HepG2 (cell line): Measurements from ENCODE around the gene CAMKMT. TPM values are rescaled to one million over a fixed set of nuclear protein-coding genes. Genes with fewer than 3 reads are reported as not detected.

Experiments
- ATAC-seq: fragments of 200-7000 bp; cut with Tn5 transposase; 3 replicates; pipeline ENCODE4 v1.9.1; 2020; ENCODE audit warnings: mild to moderate bottlenecking, moderate library complexity
- BruUV-seq: library from RNA; stranded (reverse); fragments of 400-500 nt; replicated peaks from 2 replicates; lab custom pipeline; 2021; lab: Mats Ljungman, UMichigan
- CTCF ChIA-PET: fragments of 300-600 bp; formaldehyde crosslinking; extraction: SDS; loops from one replicate; lab custom pipeline; 2021; ENCODE audit warnings: low total read pairs, inconsistent platforms, low intra/inter-chr PET ratio; lab: Yijun Ruan, JAX
- POLR2A ChIA-PET: fragments of 350-600 bp; sonication (Branson Sonifier 250); formaldehyde crosslinking; loops from one replicate; lab custom pipeline; 2020; ENCODE audit warnings: antibody characterized with exemption, inconsistent platforms; lab: Yijun Ruan, JAX
- DNase-seq: peaks from one replicate; pipeline ENCODE4 v3.0.0-alpha.2; 2015; ENCODE audit warnings: low spot score
- FAIRE-seq: peaks from 3 replicates; lab custom pipeline; 2011; peaks lifted over from hg19 to GRCh38; lab: Jason Lieb, UNC
- H2AFZ ChIP-seq: one replicate; pipeline ENCODE4 v1.6.1; 2011; ENCODE audit warnings: low read length, inconsistent platforms
- H3K27ac ChIP-seq: fragments of 300-600 bp; 3 replicates; pipeline ENCODE4 v1.8.0; 2011; ENCODE audit warnings: mixed run types, mild to moderate bottlenecking, mixed read lengths, low read length, inconsistent platforms; ENCODE audit not compliant: insufficient read depth; ENCODE audit errors: extremely low read length
- H3K27me3 ChIP-seq, 2 experiments: fragments of 200-600 bp in 1 of 2; 2 replicates in 1 of 2; 3 replicates in 1 of 2; pipeline versions ENCODE4 v1.6.0 to v1.8.0; 2011; ENCODE audit warnings: low read length in 2 of 2, mild to moderate bottlenecking in 2 of 2, moderate library complexity in 2 of 2, inconsistent platforms in 1 of 2; ENCODE audit not compliant: insufficient read depth in 2 of 2, control insufficient read depth in 1 of 2
- H3K36me3 ChIP-seq, 2 experiments: fragments of 200-600 bp in 1 of 2; replicated peaks in 1 of 2; 2 replicates in 1 of 2; 3 replicates in 1 of 2; pipeline versions ENCODE4 v1.5.1 to v1.8.0; 2011; ENCODE audit warnings: low read length in 2 of 2, inconsistent platforms in 1 of 2; ENCODE audit not compliant: insufficient read depth in 2 of 2, control insufficient read depth in 1 of 2
- H3K4me1 ChIP-seq: 2 replicates; pipeline ENCODE4 v1.5.1; 2012; ENCODE audit warnings: low read length, inconsistent platforms; ENCODE audit not compliant: insufficient read depth
- H3K4me2 ChIP-seq: 2 replicates; pipeline ENCODE4 v1.6.0; 2011; ENCODE audit warnings: low read depth, low read length, inconsistent platforms
- H3K4me3 ChIP-seq, 3 experiments: fragments of 200-600 bp in 1 of 3; sonication (generic), shearing (Covaris generic) in 1 of 3; replicated peaks in 1 of 3; 2 replicates each; pipeline ENCODE4 v1.5.1; 2011 to 2016; ENCODE audit warnings: low read length in 3 of 3, inconsistent platforms in 2 of 3, low read depth in 2 of 3, mild to moderate bottlenecking in 2 of 3, control low read depth in 1 of 3, mixed read lengths in 1 of 3; ENCODE audit not compliant: insufficient read depth in 1 of 3
- H3K79me2 ChIP-seq: one replicate; pipeline ENCODE4 v1.6.1; 2011; ENCODE audit warnings: low read length, inconsistent platforms; ENCODE audit not compliant: insufficient read depth
- H3K9ac ChIP-seq: 2 replicates; pipeline ENCODE4 v1.6.0; 2011; ENCODE audit warnings: mild to moderate bottlenecking, low read depth, low read length, inconsistent platforms; ENCODE audit not compliant: insufficient read depth
- H3K9me3 ChIP-seq: 2 replicates; pipeline ENCODE4 v1.5.1; 2012; ENCODE audit warnings: mild to moderate bottlenecking, low read length
- H4K20me1 ChIP-seq: 2 replicates; pipeline ENCODE4 v1.6.0; 2011; ENCODE audit warnings: inconsistent platforms, mild to moderate bottlenecking, low read length, moderate library complexity; ENCODE audit not compliant: insufficient read depth
- HIVEP1 ChIP-seq: sonication (generic); formaldehyde crosslinking; IDR thresholded peaks from 2 replicates; pipeline ENCODE4 v1.4.0; 2020; ENCODE audit warnings: mild to moderate bottlenecking, missing genetic modification reagents
- KDM5A ChIP-seq: fragments of 200-600 bp; sonication (generic); IDR thresholded peaks from 2 replicates; pipeline ENCODE4 v1.7.0; 2018; ENCODE audit warnings: antibody characterized with exemption, mild to moderate bottlenecking, low read length, borderline replicate concordance
- MAFK ChIP-seq, 2 experiments: IDR thresholded peaks in 1 of 2; conservative IDR thresholded peaks in 1 of 2; 2 replicates each; pipeline ENCODE4 v1.6.1; 2011; ENCODE audit warnings: improper control_type of control experiment in 2 of 2, low read length in 2 of 2
- MBNL3 ChIP-seq: fragments of 250-450 bp; sonication (Bioruptor Pico); conservative IDR thresholded peaks from 2 replicates; pipeline ENCODE4 v1.8.0; 2022; ENCODE audit warnings: mild to moderate bottlenecking, inconsistent platforms
- MEIS2 ChIP-seq: sonication (generic); formaldehyde crosslinking; IDR thresholded peaks from 2 replicates; pipeline ENCODE4 v1.9.0; 2021; ENCODE audit warnings: mild to moderate bottlenecking, missing genetic modification reagents
- NFE2 ChIP-seq: sonication (generic); formaldehyde crosslinking; IDR thresholded peaks from 2 replicates; pipeline ENCODE4 v1.4.0; 2020; ENCODE audit warnings: missing genetic modification reagents
- PHB2 ChIP-seq: fragments of 450-650 bp; IDR thresholded peaks from 2 replicates; pipeline ENCODE4 v1.6.1; 2018; ENCODE audit not compliant: partially characterized antibody
- WGBS: methylation state at CpG from one replicate; pipeline ENCODE4 v1.1.6; 2017; ENCODE audit warnings: low lambda C conversion rate; 5-methylcytosine and 5-hydroxymethylcytosine counted together
- in situ Hi-C: cut with HindIII; loops from 2 replicates; pipeline ENCODE4 v1.10.0; 2017; ENCODE audit warnings: low pct_unique_long_range_greater_than_20kb; ENCODE audit not compliant: extremely low pct_ligation_motif_present
- intact Hi-C: fragments of 100-400 bp; cut with micrococcal nuclease; formaldehyde crosslinking; loops from one replicate; pipeline ENCODE4 v1.10.0; 2022; ENCODE audit not compliant: unreplicated experiment
- polyA plus RNA-seq, 8 experiments: library from polyadenylated mRNA; depleted of rRNA in 3 of 8; stranded (reverse) in 7 of 8; unstranded in 1 of 8; fragments of >200 nt; fragmentation: Illumina TruSeq in 4 of 8; extraction: Trizol in 4 of 8; gene quantifications; 2 replicates each; pipeline versions ENCODE4 v1.2.1 to v1.2.3, GENCODE V29; 2011 to 2016; ENCODE audit warnings: low read depth in 4 of 8, missing spikeins in 1 of 8, mixed read lengths in 1 of 8; ENCODE audit not compliant: insufficient read depth in 1 of 8
- total RNA-seq, 5 experiments: library from RNA; depleted of rRNA; stranded (reverse); fragments of >200 nt; fragmentation: Illumina TruSeq; extraction: Trizol; gene quantifications; 2 replicates each; pipeline ENCODE4 v1.2.3, GENCODE V29; 2016; ENCODE audit warnings: low read depth in 1 of 5

The CAMKMT gene
- total and polyA plus RNA-seq, 2 of the 13 experiments (the other 11 are each of a cell fraction or from before 2014, with no cell fraction given), result 6.9 to 20.8 TPM

DNA sequence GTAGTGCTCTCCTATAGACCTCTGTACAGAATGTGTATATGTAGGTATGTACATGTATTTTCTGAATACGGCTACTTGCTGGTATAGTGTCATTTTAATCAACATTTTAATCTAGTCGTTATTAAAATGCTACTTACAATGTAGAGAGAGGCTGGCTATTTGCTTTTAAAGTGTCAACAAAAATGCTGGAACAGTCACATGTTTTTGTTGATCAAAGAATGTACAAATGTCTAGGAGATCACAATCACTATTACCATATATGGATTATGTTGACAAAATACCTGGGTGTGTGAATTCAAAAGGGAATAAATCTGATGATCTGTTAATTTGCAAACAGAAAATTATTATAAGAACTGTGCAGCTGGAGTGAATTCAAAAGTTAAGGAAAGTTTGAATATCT is 170.3 kb downstream of the CAMKMT start:
- no peak for FAIRE-seq

GRCh38 chr2:44533508-44533907 is 171.8 kb downstream of the CAMKMT start:
- Histone ChIP-seq H3K4me3 (no peak overlapping the region), H3K27ac (no peak overlapping the region), H4K20me1 (no peaks in the 10 kb centered on the region), H3K9ac (no peak overlapping the region), H3K79me2 (no peaks in the 10 kb centered on the region), H2AFZ (no peak overlapping the region), H3K4me2 (no peak overlapping the region), H3K4me1 (peaks cover 6% of the 10 kb centered on the region; the same call in 1 of the 2 replicates), H3K36me3 (no peaks in the 10 kb centered on the region), H3K9me3 (no peaks in the 10 kb centered on the region), H3K27me3 (no peaks in the 10 kb centered on the region)
- no TSS peak for BruUV-seq
- 92% methylated on average over 1 of the region's 1 CpG for WGBS
- ATAC-seq, result no peak
- TF ChIP-seq MBNL3 (CRISPR knock-in tag) (no peak), PHB2 (no peak), KDM5A (no peak)
- POLR2A ChIA-PET, result no interaction called here
- CTCF ChIA-PET, result no interaction called here
- no peak for DNase-seq
- in situ Hi-C loops (no loop called here), intact Hi-C loops (no loop called here)
- no peak for FAIRE-seq

More for the DNA sequence above, 170.3 kb downstream of the CAMKMT start:
- POLR2A ChIA-PET, result no interaction called here
- BruUV-seq, result no TSS peak
- no peak for ATAC-seq
- Histone ChIP-seq H3K79me2 (no peaks in the 10 kb centered on the region), H3K27me3 (no peaks in the 10 kb centered on the region), H3K9ac (no peak overlapping the region), H3K36me3 (no peaks in the 10 kb centered on the region), H4K20me1 (no peaks in the 10 kb centered on the region), H3K9me3 (no peaks in the 10 kb centered on the region), H3K4me3 (no peak overlapping the region), H3K27ac (no peak overlapping the region), H3K4me1 (peaks cover 6% of the 10 kb centered on the region; the same call in 1 of the 2 replicates), H3K4me2 (no peak overlapping the region), H2AFZ (no peak overlapping the region)
- 68% methylated on average over 2 of the region's 2 CpGs for WGBS
- intact Hi-C loops, result no loop called here
- CTCF ChIA-PET, result no interaction called here
- TF ChIP-seq MEIS2 (CRISPR knock-in tag) (no peak), MAFK (conservative IDR thresholded peaks at IDR 0.05 in 1 of 2, IDR thresholded peaks at IDR 0.05 in 1 of 2; ENCODE audit: low read length in 2 of 2) (peak in 1 of 2 experiments; percentile 19; a peak in 1 of 4 replicates), NFE2 (no peak), HIVEP1 (CRISPR knock-in tag) (no peak)
- DNase-seq, result no peak
- in situ Hi-C loops, result no loop called here
